GM12892 (cell line): Measurements from ENCODE around the gene NUDT2.

Source experiments
- POLR2A ChIP-seq: IDR thresholded peaks from 2 replicates; pipeline ENCODE4 v1.6.1; 2011; ENCODE audit warnings: low read depth, low read length, control low read depth
- POLR2AphosphoS5 ChIP-seq: IDR thresholded peaks from 2 replicates; pipeline ENCODE4 v1.6.1; 2011; ENCODE audit warnings: low read depth, low read length, control low read depth
- TAF1 ChIP-seq: IDR thresholded peaks from 2 replicates; pipeline ENCODE4 v1.6.1; 2011; ENCODE audit warnings: low read depth, mild to moderate bottlenecking, control low read depth, low read length, borderline replicate concordance

DNA sequence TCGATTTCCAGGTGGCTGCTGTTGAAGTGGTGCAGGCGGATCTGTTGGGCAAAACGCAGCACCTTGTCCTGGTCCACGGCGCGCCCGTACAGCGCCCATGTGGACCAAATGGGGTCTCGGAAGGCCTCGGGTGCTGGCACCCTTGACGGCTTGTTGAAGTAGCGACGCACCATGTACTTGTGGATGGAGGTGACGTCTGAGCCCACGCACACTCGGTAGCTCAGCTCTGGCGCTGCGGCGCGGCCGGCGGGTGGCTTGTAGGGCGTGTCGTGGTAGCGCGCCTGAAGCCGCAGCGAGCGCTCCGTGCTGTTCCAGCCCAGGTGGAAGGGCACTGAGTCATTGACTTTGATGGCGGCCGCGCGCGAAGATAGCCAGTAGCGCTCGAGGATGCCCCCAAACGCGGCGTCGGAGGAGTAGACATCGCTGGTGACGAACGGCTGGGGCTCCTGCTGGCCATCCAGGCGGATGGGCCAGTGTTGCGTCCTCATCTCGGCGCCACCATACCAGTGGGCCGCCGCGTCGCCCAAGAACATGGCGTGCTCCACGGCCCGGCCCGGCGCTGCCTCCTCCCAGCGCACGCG is 42.6 kb downstream of the NUDT2 start:
- TF ChIP-seq POLR2A (no peak), POLR2AphosphoS5 (no peak), TAF1 (no peak)
